Measurements from ENCODE around the gene DNAJC1.

GRCh38 chr10:21975378-21975990, 28.0 kb downstream of the DNAJC1 start:
- TF ChIP-seq POLR2A (IDR thresholded peaks at IDR 0.05) (no peak), CTCF (IDR thresholded peaks at IDR 0.05) (no peak), POLR2AphosphoS5 (IDR thresholded peaks at IDR 0.05) (no peak)
